HG03159 (cell line): ENCODE data around the gene ALKBH3.

ENCODE experiments used
- ATAC-seq: cut with Tn5 transposase; IDR thresholded peaks from one replicate; pipeline ENCODE4 v1.9.1; 2021; ENCODE audit warnings: mild to moderate bottlenecking, moderate library complexity; ENCODE audit not compliant: unreplicated experiment

Gene ALKBH3

GRCh38 chr11:43921561-43922294 lies 41.1 kb downstream of the ALKBH3 start:
- no peak for ATAC-seq

- no peak for ATAC-seq
Measured at GRCh38 chr11:43922295-43922648, 41.6 kb downstream of the ALKBH3 start.

GRCh38 chr11:43922744-43923405 lies 42.2 kb downstream of the ALKBH3 start:
- no peak for ATAC-seq

- no peak for ATAC-seq
Measured at GRCh38 chr11:43923406-43924111, 42.9 kb downstream of the ALKBH3 start.

GRCh38 chr11:43924112-43924855 lies 43.7 kb downstream of the ALKBH3 start:
- ATAC-seq: no peak

- no peak for ATAC-seq
Measured at GRCh38 chr11:43925063-43925931, 44.7 kb downstream of the ALKBH3 start.

- ATAC-seq: no peak
Measured at GRCh38 chr11:43925932-43926505, 45.4 kb downstream of the ALKBH3 start.

- ATAC-seq: no peak
Measured at GRCh38 chr11:43927070-43927469, 46.4 kb downstream of the ALKBH3 start.

GRCh38 chr11:43927925-43928707 lies 47.5 kb downstream of the ALKBH3 start:
- ATAC-seq: no peak

- ATAC-seq: no peak
Measured at GRCh38 chr11:43928721-43929120, 48.1 kb downstream of the ALKBH3 start.

- ATAC-seq: no peak
Measured at GRCh38 chr11:43930868-43931716, 50.5 kb downstream of the ALKBH3 start.

- no peak for ATAC-seq
Measured at GRCh38 chr11:43931717-43932039, 51.0 kb downstream of the ALKBH3 start.

GRCh38 chr11:43933226-43933607 lies 52.6 kb downstream of the ALKBH3 start:
- no peak for ATAC-seq

- no peak for ATAC-seq
Measured at GRCh38 chr11:43933608-43934551, 53.2 kb downstream of the ALKBH3 start.

- no peak for ATAC-seq
Measured at GRCh38 chr11:43934601-43935423, 54.2 kb downstream of the ALKBH3 start.

GRCh38 chr11:43935424-43935979 lies 54.9 kb downstream of the ALKBH3 start:
- no peak for ATAC-seq
